ENCODE results near the gene SRF.
A peak's percentile ranks its signal among the peaks of the same experiment; 100 is the strongest.

Gene SRF

GRCh38 chr6:43150051-43150751 lies 20.9 kb upstream of the SRF start:
- Histone ChIP-seq H3K9me3 (ENCODE audit: control insufficient read depth, low read length) (no peaks in the 10 kb centered on the region), H3K4me1 (ENCODE audit: control insufficient read depth, insufficient read depth, low read length) (peaks cover 17% of the 10 kb centered on the region), H3K9ac (ENCODE audit: low read length) (no peak overlapping the region), H3K27me3 (replicated peaks; ENCODE audit: control insufficient read depth, insufficient read depth, low read length) (no peaks in the 10 kb centered on the region), H3K36me3 (ENCODE audit: control insufficient read depth, insufficient read depth, low read length, severe bottlenecking) (no peaks in the 10 kb centered on the region), H3K4me3 (ENCODE audit: low read length) (no peak overlapping the region)
- DNase-seq (ENCODE audit: low read depth) = no peak

- no peaks in the 10 kb centered on the region for H3K27me3 ChIP-seq (replicated peaks; ENCODE audit: control insufficient read depth, insufficient read depth, low read length)
- H3K9ac ChIP-seq (ENCODE audit: low read length) = no peak overlapping the region
- DNase-seq (ENCODE audit: low read depth) = no peak
Measured at GRCh38 chr6:43159599-43159998, 11.5 kb upstream of the SRF start.

GRCh38 chr6:43163899-43164298 lies 7.2 kb upstream of the SRF start:
- H3K4me1 ChIP-seq (ENCODE audit: control insufficient read depth, insufficient read depth, low read length) = no peaks in the 10 kb centered on the region
- H3K9ac ChIP-seq (ENCODE audit: low read length) = no peak overlapping the region
- DNase-seq (ENCODE audit: low read depth) = no peak
- no peaks in the 10 kb centered on the region for H3K36me3 ChIP-seq (ENCODE audit: control insufficient read depth, insufficient read depth, low read length, severe bottlenecking)
- no peaks in the 10 kb centered on the region for H3K9me3 ChIP-seq (ENCODE audit: control insufficient read depth, low read length)
- H3K4me3 ChIP-seq (ENCODE audit: low read length) = no peak overlapping the region
- H3K27me3 ChIP-seq (replicated peaks; ENCODE audit: control insufficient read depth, insufficient read depth, low read length) = no peaks in the 10 kb centered on the region

More at GRCh38 chr6:43159599-43159998, 11.5 kb upstream of the SRF start:
- Histone ChIP-seq H3K4me1 (ENCODE audit: control insufficient read depth, insufficient read depth, low read length) (no peaks in the 10 kb centered on the region), H3K36me3 (ENCODE audit: control insufficient read depth, insufficient read depth, low read length, severe bottlenecking) (no peaks in the 10 kb centered on the region), H3K9me3 (ENCODE audit: control insufficient read depth, low read length) (no peaks in the 10 kb centered on the region), H3K4me3 (ENCODE audit: low read length) (no peak overlapping the region)

GRCh38 chr6:43170417-43170930 lies 595 bp upstream of the SRF start:
- Histone ChIP-seq H3K4me1 (ENCODE audit: control insufficient read depth, insufficient read depth, low read length) (peaks cover 34% of the 10 kb centered on the region), H3K9me3 (ENCODE audit: control insufficient read depth, low read length) (no peaks in the 10 kb centered on the region), H3K36me3 (ENCODE audit: control insufficient read depth, insufficient read depth, low read length, severe bottlenecking) (peaks cover 4% of the 10 kb centered on the region), H3K27me3 (replicated peaks; ENCODE audit: control insufficient read depth, insufficient read depth, low read length) (no peaks in the 10 kb centered on the region), H3K4me3 (ENCODE audit: low read length) (peak overlapping the region; percentile 87), H3K9ac (ENCODE audit: low read length) (peak overlapping the region; percentile 95)
- DNase-seq (ENCODE audit: low read depth) = peak; percentile 94

GRCh38 chr6:43171707-43172103 lies 636 bp downstream of the SRF start:
- Histone ChIP-seq H3K4me3 (ENCODE audit: low read length) (peak overlapping the region; percentile 87), H3K9me3 (ENCODE audit: control insufficient read depth, low read length) (no peaks in the 10 kb centered on the region), H3K36me3 (ENCODE audit: control insufficient read depth, insufficient read depth, low read length, severe bottlenecking) (peaks cover 17% of the 10 kb centered on the region), H3K4me1 (ENCODE audit: control insufficient read depth, insufficient read depth, low read length) (peaks cover 43% of the 10 kb centered on the region), H3K9ac (ENCODE audit: low read length) (peak overlapping the region; percentile 95), H3K27me3 (replicated peaks; ENCODE audit: control insufficient read depth, insufficient read depth, low read length) (no peaks in the 10 kb centered on the region)
- peak; percentile 63 for DNase-seq (ENCODE audit: low read depth)

GRCh38 chr6:43172104-43173007 lies 1.3 kb downstream of the SRF start:
- peaks cover 43% of the 10 kb centered on the region for H3K4me1 ChIP-seq (ENCODE audit: control insufficient read depth, insufficient read depth, low read length)
- peaks cover 19% of the 10 kb centered on the region for H3K36me3 ChIP-seq (ENCODE audit: control insufficient read depth, insufficient read depth, low read length, severe bottlenecking)
- peak; percentile 59 for DNase-seq (ENCODE audit: low read depth)
- H3K27me3 ChIP-seq (replicated peaks; ENCODE audit: control insufficient read depth, insufficient read depth, low read length) = no peaks in the 10 kb centered on the region
- H3K9ac ChIP-seq (ENCODE audit: low read length) = peak overlapping the region; percentile 95
- peak overlapping the region; percentile 87 for H3K4me3 ChIP-seq (ENCODE audit: low read length)
- H3K9me3 ChIP-seq (ENCODE audit: control insufficient read depth, low read length) = no peaks in the 10 kb centered on the region

GRCh38 chr6:43173591-43174262 lies 2.7 kb downstream of the SRF start:
- Histone ChIP-seq H3K9me3 (ENCODE audit: control insufficient read depth, low read length) (no peaks in the 10 kb centered on the region), H3K4me1 (ENCODE audit: control insufficient read depth, insufficient read depth, low read length) (peaks cover 43% of the 10 kb centered on the region), H3K27me3 (replicated peaks; ENCODE audit: control insufficient read depth, insufficient read depth, low read length) (no peaks in the 10 kb centered on the region), H3K4me3 (ENCODE audit: low read length) (peak overlapping the region; percentile 87), H3K9ac (ENCODE audit: low read length) (peak overlapping the region; percentile 85), H3K36me3 (ENCODE audit: control insufficient read depth, insufficient read depth, low read length, severe bottlenecking) (peaks cover 28% of the 10 kb centered on the region)
- DNase-seq (ENCODE audit: low read depth) = no peak

- peak overlapping the region; percentile 87 for H3K4me3 ChIP-seq (ENCODE audit: low read length)
- H3K4me1 ChIP-seq (ENCODE audit: control insufficient read depth, insufficient read depth, low read length) = peaks cover 43% of the 10 kb centered on the region
- DNase-seq (ENCODE audit: low read depth) = peak; percentile 99
- no peaks in the 10 kb centered on the region for H3K27me3 ChIP-seq (replicated peaks; ENCODE audit: control insufficient read depth, insufficient read depth, low read length)
- no peaks in the 10 kb centered on the region for H3K9me3 ChIP-seq (ENCODE audit: control insufficient read depth, low read length)
- H3K9ac ChIP-seq (ENCODE audit: low read length) = peak overlapping the region; percentile 85
- peaks cover 36% of the 10 kb centered on the region for H3K36me3 ChIP-seq (ENCODE audit: control insufficient read depth, insufficient read depth, low read length, severe bottlenecking)
Measured at GRCh38 chr6:43174263-43175112, 3.4 kb downstream of the SRF start.

- Histone ChIP-seq H3K36me3 (ENCODE audit: control insufficient read depth, insufficient read depth, low read length, severe bottlenecking) (peaks cover 36% of the 10 kb centered on the region), H3K27me3 (replicated peaks; ENCODE audit: control insufficient read depth, insufficient read depth, low read length) (no peaks in the 10 kb centered on the region), H3K4me1 (ENCODE audit: control insufficient read depth, insufficient read depth, low read length) (peaks cover 36% of the 10 kb centered on the region), H3K4me3 (ENCODE audit: low read length) (no peak overlapping the region), H3K9ac (ENCODE audit: low read length) (peak overlapping the region; percentile 85), H3K9me3 (ENCODE audit: control insufficient read depth, low read length) (no peaks in the 10 kb centered on the region)
- no peak for DNase-seq (ENCODE audit: low read depth)
Measured at GRCh38 chr6:43175676-43176422, 4.8 kb downstream of the SRF start.

- H3K36me3 ChIP-seq (ENCODE audit: control insufficient read depth, insufficient read depth, low read length, severe bottlenecking) = peaks cover 36% of the 10 kb centered on the region
- H3K4me3 ChIP-seq (ENCODE audit: low read length) = no peak overlapping the region
- H3K9me3 ChIP-seq (ENCODE audit: control insufficient read depth, low read length) = no peaks in the 10 kb centered on the region
- H3K4me1 ChIP-seq (ENCODE audit: control insufficient read depth, insufficient read depth, low read length) = peaks cover 37% of the 10 kb centered on the region
- DNase-seq (ENCODE audit: low read depth) = no peak
- H3K9ac ChIP-seq (ENCODE audit: low read length) = no peak overlapping the region
- no peaks in the 10 kb centered on the region for H3K27me3 ChIP-seq (replicated peaks; ENCODE audit: control insufficient read depth, insufficient read depth, low read length)
Measured at GRCh38 chr6:43176423-43176786, 5.3 kb downstream of the SRF start.
